Measurements from ENCODE around the gene SFXN5.
"Not testable (repeated sequence)": the region's sequence is repeated elsewhere in the genome, so short reads cannot be mapped to it uniquely, and the experiment has no call there.

Gene SFXN5

GRCh38 chr2:73071360-73072128 lies at the start of gene SFXN5:
TSS of gene SFXN5 (minus strand) at chr2:73071712. CDS start at chr2:73071705, 7 bp downstream.
- in situ Hi-C loops (cut with HindIII; ENCODE audit: low sequenced_read_pairs), result no loop called here

- in situ Hi-C loops (cut with HindIII; ENCODE audit: low sequenced_read_pairs), result not testable (repeated sequence)
These were observed 48.2 kb upstream of the SFXN5 start for GRCh38 chr2:73119611-73120239.

- in situ Hi-C loops (cut with HindIII; ENCODE audit: low sequenced_read_pairs), result no loop called here
These were observed 45.9 kb upstream of the SFXN5 start for GRCh38 chr2:73117441-73117840.

- in situ Hi-C loops (cut with HindIII; ENCODE audit: low sequenced_read_pairs), result no loop called here
These were observed 44.9 kb upstream of the SFXN5 start for GRCh38 chr2:73116182-73116960.

GRCh38 chr2:73114273-73114867 lies 42.9 kb upstream of the SFXN5 start:
- in situ Hi-C loops (cut with HindIII; ENCODE audit: low sequenced_read_pairs), result no loop called here

GRCh38 chr2:73112913-73113854 lies 41.7 kb upstream of the SFXN5 start, which contains the start of gene RAB11FIP5:
TSS of gene RAB11FIP5 (minus strand) at chr2:73112948. CDS start at chr2:73112777, 171 bp downstream.
- in situ Hi-C loops (cut with HindIII; ENCODE audit: low sequenced_read_pairs), result no loop called here

GRCh38 chr2:73112026-73112912 lies 40.8 kb upstream of the SFXN5 start:
- in situ Hi-C loops (cut with HindIII; ENCODE audit: low sequenced_read_pairs), result no loop called here

GRCh38 chr2:73111073-73112025 lies 39.8 kb upstream of the SFXN5 start:
- in situ Hi-C loops (cut with HindIII; ENCODE audit: low sequenced_read_pairs), result no loop called here

GRCh38 chr2:73110168-73111072 lies 38.9 kb upstream of the SFXN5 start:
- in situ Hi-C loops (cut with HindIII; ENCODE audit: low sequenced_read_pairs), result no loop called here

GRCh38 chr2:73109431-73110167 lies 38.1 kb upstream of the SFXN5 start:
- in situ Hi-C loops (cut with HindIII; ENCODE audit: low sequenced_read_pairs), result no loop called here

GRCh38 chr2:73107211-73107926 lies 35.9 kb upstream of the SFXN5 start:
- in situ Hi-C loops (cut with HindIII; ENCODE audit: low sequenced_read_pairs), result no loop called here

- in situ Hi-C loops (cut with HindIII; ENCODE audit: low sequenced_read_pairs), result no loop called here
These were observed 35.3 kb upstream of the SFXN5 start for GRCh38 chr2:73106791-73107190.

GRCh38 chr2:73105511-73105971 lies 34.0 kb upstream of the SFXN5 start:
- in situ Hi-C loops (cut with HindIII; ENCODE audit: low sequenced_read_pairs), result no loop called here

- in situ Hi-C loops (cut with HindIII; ENCODE audit: low sequenced_read_pairs), result no loop called here
These were observed 33.4 kb upstream of the SFXN5 start for GRCh38 chr2:73104933-73105332.

GRCh38 chr2:73103018-73103542 lies 31.6 kb upstream of the SFXN5 start:
- in situ Hi-C loops (cut with HindIII; ENCODE audit: low sequenced_read_pairs), result no loop called here

Data from DLD1 (cell line).